Thyroid gland (tissue), 4 donors: ENCODE results near the gene DCAF7.

Experiments
- POLR2A ChIP-seq, 2 donors: fragments of 450-650 bp; IDR thresholded peaks; one replicate each; pipeline ENCODE4 v1.6.1; 2017; ENCODE audit warnings: antibody characterized with exemption in 2 of 2, mild to moderate bottlenecking in 2 of 2, moderate library complexity in 1 of 2
- TF ChIP-seq, protein P1 (sequence below), 6 experiments: fragments of 200-600 bp in 3 of 6; fragments of 450-650 bp in 3 of 6; sonication (generic) in 3 of 6; IDR thresholded peaks; one replicate each; pipeline ENCODE4 v1.5.1; 2016 to 2019; ENCODE audit warnings: antibody characterized with exemption in 6 of 6, mild to moderate bottlenecking in 2 of 6, inconsistent platforms in 1 of 6, moderate library complexity in 1 of 6

DNA sequence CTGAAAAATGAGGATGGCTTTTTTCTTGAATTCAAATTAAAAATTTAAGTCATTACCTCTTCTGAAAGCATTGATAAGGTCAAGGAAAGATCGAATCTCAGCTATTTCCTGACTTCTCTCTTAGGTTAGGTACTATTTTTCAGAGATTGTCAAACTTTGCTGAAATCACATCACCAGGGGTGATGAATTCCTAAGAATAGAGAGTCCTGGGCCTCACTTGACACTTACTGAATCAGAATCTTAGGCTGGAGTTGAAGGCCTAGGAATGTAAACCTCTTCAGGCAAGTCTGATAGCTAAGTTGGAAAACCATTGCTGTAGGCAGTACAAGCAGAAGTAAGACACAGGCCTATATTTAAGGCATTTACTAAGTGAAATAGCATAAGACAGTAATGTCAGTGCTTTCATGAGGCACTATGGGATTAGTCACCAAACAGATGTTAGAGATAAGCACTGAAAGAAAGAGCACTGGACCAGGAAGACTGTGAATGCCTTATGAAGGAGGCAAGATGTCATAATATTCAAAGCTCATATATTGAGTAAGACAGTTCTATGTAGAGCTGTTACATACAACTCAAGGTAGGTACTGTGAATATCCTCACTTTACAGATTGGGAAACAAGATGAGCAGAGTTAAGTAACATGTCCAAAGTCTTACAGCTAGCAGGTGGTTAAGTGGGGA, 21.5 kb downstream of the DCAF7 start:
- TF ChIP-seq, protein P1, sequence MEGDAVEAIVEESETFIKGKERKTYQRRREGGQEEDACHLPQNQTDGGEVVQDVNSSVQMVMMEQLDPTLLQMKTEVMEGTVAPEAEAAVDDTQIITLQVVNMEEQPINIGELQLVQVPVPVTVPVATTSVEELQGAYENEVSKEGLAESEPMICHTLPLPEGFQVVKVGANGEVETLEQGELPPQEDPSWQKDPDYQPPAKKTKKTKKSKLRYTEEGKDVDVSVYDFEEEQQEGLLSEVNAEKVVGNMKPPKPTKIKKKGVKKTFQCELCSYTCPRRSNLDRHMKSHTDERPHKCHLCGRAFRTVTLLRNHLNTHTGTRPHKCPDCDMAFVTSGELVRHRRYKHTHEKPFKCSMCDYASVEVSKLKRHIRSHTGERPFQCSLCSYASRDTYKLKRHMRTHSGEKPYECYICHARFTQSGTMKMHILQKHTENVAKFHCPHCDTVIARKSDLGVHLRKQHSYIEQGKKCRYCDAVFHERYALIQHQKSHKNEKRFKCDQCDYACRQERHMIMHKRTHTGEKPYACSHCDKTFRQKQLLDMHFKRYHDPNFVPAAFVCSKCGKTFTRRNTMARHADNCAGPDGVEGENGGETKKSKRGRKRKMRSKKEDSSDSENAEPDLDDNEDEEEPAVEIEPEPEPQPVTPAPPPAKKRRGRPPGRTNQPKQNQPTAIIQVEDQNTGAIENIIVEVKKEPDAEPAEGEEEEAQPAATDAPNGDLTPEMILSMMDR (IDR thresholded peaks at IDR 0.05), result no peak
- TF ChIP-seq POLR2A (IDR thresholded peaks at IDR 0.05), result no peak
